22Rv1 (cell line): ENCODE measurements around the gene DCDC2C.

Experiments used
- CTCF ChIP-seq: fragments of 450-650 bp; IDR thresholded peaks from 2 replicates; pipeline ENCODE4 v1.5.1; 2017; ENCODE audit warnings: mild to moderate bottlenecking
- ZFX ChIP-seq: fragments of 450-650 bp; IDR thresholded peaks from 2 replicates; pipeline ENCODE4 v1.6.1; 2017; ENCODE audit warnings: antibody characterized with exemption, borderline replicate concordance

DNA sequence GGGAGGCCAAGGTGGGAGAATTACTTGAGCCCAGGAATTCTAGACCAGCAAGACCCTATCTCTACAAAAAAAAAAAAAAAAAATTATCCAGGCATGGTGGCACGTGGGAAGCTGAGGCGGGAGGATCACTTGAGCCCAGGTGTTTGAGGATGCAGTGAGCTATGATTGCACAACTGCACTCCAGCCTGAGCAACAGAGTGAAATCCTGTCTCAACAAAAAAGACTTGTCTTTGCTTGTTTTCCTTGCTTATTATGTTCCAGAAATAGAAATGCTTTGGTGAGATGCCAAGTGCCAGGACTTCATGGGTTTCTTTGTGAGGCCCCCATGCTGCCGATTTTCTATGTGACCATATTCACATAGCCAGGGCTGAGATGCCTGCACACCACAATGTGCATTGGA is 9.0 kb downstream of the DCDC2C start:
- no peak for TF ChIP-seq CTCF
- no peak for TF ChIP-seq ZFX
